ENCODE measurements around the gene GOSR1. TPM values are rescaled to one million over a fixed set of nuclear protein-coding genes. Genes with fewer than 3 reads are reported as not detected.
A peak's percentile ranks its signal among the peaks of the same experiment; 100 is the strongest.
"Not testable (repeated sequence)": the region's sequence is repeated elsewhere in the genome, so short reads cannot be mapped to it uniquely, and the experiment has no call there.

GOSR1 gene
- total RNA-seq, result 30.7 TPM
- long read RNA-seq, full-length matches to known transcripts, result 14 of 42 reads
- long read RNA-seq, partial matches to known transcripts, result 1 of 42 reads
- long read RNA-seq, other reads (novel, unspliced or antisense), result 27 of 42 reads

GRCh38 chr17:30477083-30477773 is at the start of gene GOSR1:
Gene GOSR1 (plus strand): TSS chr17:30477408. CDS start chr17:30477434, 26 bp downstream.
- intact Hi-C loops (cut with micrococcal nuclease), result no loop called here
- peak; percentile 100 for ATAC-seq
- DNase-seq, result peak; percentile 94

DNA sequence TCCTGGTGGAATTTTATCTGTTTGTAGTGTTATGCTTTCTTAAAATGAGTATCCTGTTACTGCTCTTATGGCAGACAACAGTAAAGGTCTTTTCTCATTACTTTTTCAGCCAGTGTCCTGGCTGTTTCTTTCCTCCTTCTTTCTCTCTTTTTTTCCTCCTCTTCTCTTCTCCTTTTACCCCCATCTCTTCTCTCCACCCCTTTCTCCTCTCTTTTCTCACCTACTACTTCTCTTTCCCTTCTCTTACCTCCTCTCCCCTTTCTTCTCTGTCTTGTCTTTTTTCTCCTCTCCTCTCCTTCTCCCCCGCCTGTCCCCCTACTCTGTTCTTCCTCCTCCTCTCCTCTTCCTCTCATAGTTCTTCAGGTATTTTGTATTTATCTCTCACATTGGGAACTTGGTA is 49.6 kb upstream of the GOSR1 start:
- intact Hi-C loops (cut with micrococcal nuclease), result loop anchor here (10.0 kb wide), 1 partner anchor 83 kb away; no protein-coding TSS in a partner anchor
- ATAC-seq (no peak), DNase-seq (no peak)

- DNase-seq (no peak), ATAC-seq (no peak)
- intact Hi-C loops (cut with micrococcal nuclease), result loop anchor here (10.0 kb wide), 1 partner anchor 84 kb away; no protein-coding TSS in a partner anchor
These were observed 48.1 kb upstream of the GOSR1 start for GRCh38 chr17:30429155-30429554.

- ATAC-seq (no peak), DNase-seq (no peak)
- intact Hi-C loops (cut with micrococcal nuclease), result no loop called here
These were observed 43.7 kb upstream of the GOSR1 start for GRCh38 chr17:30433514-30433913.

DNA sequence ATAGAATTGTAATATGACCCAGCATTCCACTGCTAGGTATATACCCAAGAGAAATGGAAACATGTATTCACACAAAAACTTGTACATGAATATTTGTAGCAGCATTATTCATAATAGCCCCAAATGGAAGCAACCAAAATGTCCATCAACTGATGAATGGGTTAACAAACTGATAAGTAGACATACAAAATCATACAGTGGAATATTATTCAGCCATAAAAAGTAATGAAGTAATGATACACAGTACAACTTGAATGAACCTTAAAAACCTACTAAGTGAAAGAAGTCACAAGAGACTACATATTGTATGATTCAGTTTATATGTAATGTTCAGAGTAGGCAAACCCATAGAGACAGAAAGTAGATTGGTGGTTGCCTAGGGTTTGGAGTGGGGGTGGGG is 40.5 kb upstream of the GOSR1 start:
- intact Hi-C loops (cut with micrococcal nuclease), result no loop called here
- DNase-seq (no peak), ATAC-seq (no peak)

- DNase-seq (no peak), ATAC-seq (no peak)
- intact Hi-C loops (cut with micrococcal nuclease), result no loop called here
These were observed 33.5 kb upstream of the GOSR1 start for GRCh38 chr17:30443721-30444120.

GRCh38 chr17:30446640-30447039 is 30.6 kb upstream of the GOSR1 start:
- intact Hi-C loops (cut with micrococcal nuclease); ATAC-seq; DNase-seq: not testable (repeated sequence)

- intact Hi-C loops (cut with micrococcal nuclease), result no loop called here
- DNase-seq (no peak), ATAC-seq (peak; percentile 21)
These were observed 27.7 kb upstream of the GOSR1 start for GRCh38 chr17:30449480-30449879.

- ATAC-seq (no peak), DNase-seq (no peak)
- intact Hi-C loops (cut with micrococcal nuclease), result no loop called here
These were observed 26.8 kb upstream of the GOSR1 start for GRCh38 chr17:30450125-30451027.

GRCh38 chr17:30454635-30455034 is 22.6 kb upstream of the GOSR1 start:
- DNase-seq (no peak), ATAC-seq (no peak)
- intact Hi-C loops (cut with micrococcal nuclease), result no loop called here

DNA sequence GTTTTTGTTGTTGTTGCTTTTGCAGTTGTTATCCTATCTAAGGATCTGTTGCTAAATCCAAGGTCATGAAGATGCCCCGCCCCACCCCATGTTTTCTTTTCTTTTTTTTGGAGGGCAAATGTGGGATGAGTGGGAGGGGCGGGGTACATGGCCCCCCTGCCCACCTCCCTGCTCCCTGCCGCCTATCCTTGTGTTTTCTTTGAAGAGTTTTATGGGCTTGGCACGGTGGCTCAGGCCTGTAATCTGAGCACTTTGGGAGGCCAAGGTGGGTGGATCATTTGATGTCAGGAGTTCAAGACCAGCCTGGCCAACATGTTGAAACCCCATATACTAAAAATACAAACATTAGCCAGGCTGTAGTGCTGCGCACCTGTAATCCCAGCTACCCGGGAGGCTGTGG is 18.8 kb upstream of the GOSR1 start:
- DNase-seq, result no peak
- intact Hi-C loops (cut with micrococcal nuclease), result no loop called here
- ATAC-seq, result no peak

- ATAC-seq; DNase-seq; intact Hi-C loops (cut with micrococcal nuclease): not testable (repeated sequence)
These were observed 18.3 kb upstream of the GOSR1 start for GRCh38 chr17:30458797-30459413.

DNA sequence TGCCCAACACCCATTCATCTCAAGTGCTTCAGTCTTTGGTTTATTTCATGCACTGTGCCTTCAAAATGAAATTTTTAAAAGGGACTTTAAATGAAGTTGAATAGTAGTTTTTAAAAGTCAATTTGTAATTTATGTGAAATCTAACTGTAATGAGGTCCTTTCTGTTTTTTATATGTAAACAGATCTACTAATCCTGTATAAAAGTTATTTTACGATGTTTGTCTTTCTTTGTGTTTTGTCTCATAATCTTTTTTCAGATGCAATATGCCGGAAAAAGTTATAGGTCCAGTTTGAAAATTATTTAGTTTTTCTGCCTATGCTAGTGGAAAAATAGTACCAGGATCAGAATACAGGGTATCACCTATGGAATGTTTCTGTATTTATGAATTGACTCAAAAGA is 8.7 kb upstream of the GOSR1 start:
- intact Hi-C loops (cut with micrococcal nuclease), result no loop called here
- no peak for ATAC-seq
- no peak for DNase-seq

DNA sequence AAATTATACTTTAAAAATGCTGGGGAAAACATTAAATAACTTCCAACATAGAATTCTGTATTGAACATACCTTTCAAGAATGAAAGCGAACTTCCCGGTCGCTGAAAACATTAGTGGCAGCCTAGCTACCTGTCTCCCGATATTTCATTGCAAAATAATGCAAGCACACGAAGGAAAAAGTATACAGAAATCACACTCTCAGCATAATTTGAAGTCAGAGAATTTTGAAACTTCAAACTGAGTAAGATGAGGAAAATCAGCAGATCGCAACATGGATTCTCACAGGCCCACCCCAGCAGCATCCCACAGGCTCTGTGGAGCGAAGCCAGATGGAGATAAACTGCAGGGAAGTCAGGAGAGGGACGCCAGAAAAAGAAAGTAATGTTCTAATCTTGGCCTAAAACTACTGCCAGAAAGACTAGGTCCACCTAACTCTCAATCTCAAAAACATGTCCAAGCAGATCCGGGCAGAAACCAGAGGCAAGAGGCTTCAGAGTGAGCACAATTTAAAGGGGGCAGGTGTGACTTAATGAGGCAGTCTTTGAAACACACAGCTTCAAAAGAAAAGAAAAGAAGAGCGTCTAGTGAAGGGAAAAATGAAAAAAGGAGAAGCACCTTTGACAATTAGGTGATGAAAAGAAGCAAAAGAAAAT is 4.8 kb upstream of the GOSR1 start:
- no peak for DNase-seq
- intact Hi-C loops (cut with micrococcal nuclease), result no loop called here
- no peak for ATAC-seq

GRCh38 chr17:30475206-30475605 is 2.0 kb upstream of the GOSR1 start:
- no peak for ATAC-seq
- intact Hi-C loops (cut with micrococcal nuclease), result no loop called here
- DNase-seq, result no peak

DNA sequence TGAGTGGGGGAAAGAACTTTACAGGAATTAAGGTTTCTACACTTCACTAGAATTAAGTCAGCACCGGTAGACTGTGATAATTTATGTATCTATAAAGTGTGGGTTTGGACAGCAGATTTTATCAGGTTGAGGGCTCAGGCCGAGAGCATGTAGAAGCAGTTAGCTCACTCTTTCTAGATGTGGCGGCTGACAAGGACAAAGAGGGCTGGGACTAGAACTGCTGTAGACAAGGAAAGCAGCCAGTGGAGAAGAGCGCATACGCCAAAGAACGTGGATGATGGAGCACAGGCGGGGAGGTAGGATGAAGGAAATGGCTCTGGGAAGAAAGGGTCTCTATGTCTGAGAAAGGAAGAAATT is 504 bp upstream of the GOSR1 start:
- no peak for DNase-seq
- peak; percentile 46 for ATAC-seq
- intact Hi-C loops (cut with micrococcal nuclease), result no loop called here

DNA sequence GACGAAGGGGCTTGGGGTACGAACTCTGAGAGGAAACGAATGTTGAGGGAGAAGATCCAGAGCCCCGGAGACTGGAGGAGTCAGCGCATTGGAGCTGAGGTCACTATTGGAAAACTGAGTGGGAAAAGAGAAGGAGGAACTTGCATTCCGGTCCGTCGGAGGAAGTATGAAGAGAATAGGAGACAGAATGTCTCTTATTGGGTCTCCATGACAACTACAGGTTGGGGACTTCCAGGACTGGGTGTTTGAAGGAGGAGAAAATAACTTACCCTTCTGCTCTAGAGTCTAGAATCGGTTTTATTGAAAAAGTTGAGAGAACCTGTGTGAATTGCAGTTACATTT is 537 bp downstream of the GOSR1 start:
- peak; percentile 11 for ATAC-seq
- intact Hi-C loops (cut with micrococcal nuclease), result no loop called here
- DNase-seq, result no peak

GRCh38 chr17:30482555-30482954 is 5.3 kb downstream of the GOSR1 start:
- no peak for DNase-seq
- intact Hi-C loops (cut with micrococcal nuclease), result no loop called here
- ATAC-seq, result no peak

GRCh38 chr17:30483159-30483558 is 6.0 kb downstream of the GOSR1 start:
- DNase-seq, result no peak
- ATAC-seq, result no peak
- intact Hi-C loops (cut with micrococcal nuclease), result no loop called here
